Tibial nerve (tissue), 4 donors: ENCODE results near the gene ZNF280B. TPM values are rescaled to one million over a fixed set of nuclear protein-coding genes. Genes with fewer than 3 reads are reported as not detected.
"Not testable (repeated sequence)": the region's sequence is repeated elsewhere in the genome, so short reads cannot be mapped to it uniquely, and the experiment has no call there.

ENCODE experiments used
- DNase-seq, 2 donors: peaks; one replicate each; pipeline ENCODE4 v3.0.0-alpha.2; 2019; ENCODE audit warnings: low spot score in 2 of 2
- H3K27ac ChIP-seq, 4 donors: fragments of 200-600 bp; sonication (generic) in 3 of 4; one replicate each; pipeline ENCODE4 v1.5.1; 2017 to 2019; ENCODE audit warnings: mild to moderate bottlenecking in 1 of 4
- H3K27me3 ChIP-seq, 2 donors: fragments of 200-600 bp; sonication (generic) in 1 of 2; one replicate each; pipeline versions ENCODE4 v1.5.1 to v1.6.0; 2017 to 2019
- H3K36me3 ChIP-seq, 3 donors: fragments of 200-600 bp; sonication (generic); one replicate each; pipeline ENCODE4 v1.5.1; 2018 to 2019
- H3K4me1 ChIP-seq, 4 donors: fragments of 200-600 bp; sonication (generic) in 3 of 4; one replicate each; pipeline ENCODE4 v1.5.1; 2017 to 2019
- H3K4me3 ChIP-seq, 4 donors: fragments of 200-600 bp; sonication (generic) in 3 of 4; one replicate each; pipeline ENCODE4 v1.5.1; 2017 to 2019; ENCODE audit warnings: mild to moderate bottlenecking in 1 of 4, moderate library complexity in 1 of 4
- H3K9me3 ChIP-seq, 4 donors: fragments of 200-600 bp; sonication (generic) in 3 of 4; one replicate each; pipeline ENCODE4 v1.5.1; 2017 to 2019
- CTCF ChIP-seq, 5 experiments: fragments of 200-600 bp in 3 of 5; fragments of 450-650 bp in 2 of 5; sonication (generic) in 3 of 5; IDR thresholded peaks; one replicate each; pipeline ENCODE4 v1.5.1; 2016 to 2019; ENCODE audit warnings: antibody characterized with exemption in 5 of 5, mild to moderate bottlenecking in 3 of 5, moderate library complexity in 2 of 5
- EP300 ChIP-seq, 2 donors: sonication (generic); formaldehyde crosslinking; IDR thresholded peaks; one replicate each; pipeline ENCODE4 v1.6.1; 2017; ENCODE audit warnings: antibody characterized with exemption in 2 of 2, mild to moderate bottlenecking in 1 of 2
- POLR2A ChIP-seq, 2 donors: fragments of 450-650 bp; IDR thresholded peaks; one replicate each; pipeline ENCODE4 v1.6.1; 2017; ENCODE audit warnings: antibody characterized with exemption in 2 of 2, mild to moderate bottlenecking in 2 of 2, moderate library complexity in 2 of 2
- WGBS, 2 donors: methylation state at CpG; one replicate each; pipeline ENCODE4 v1.1.5; 2018; 5-methylcytosine and 5-hydroxymethylcytosine counted together
- total RNA-seq, 4 donors: library from RNA; depleted of rRNA; stranded (reverse); fragments of >200 nt; gene quantifications; one replicate each; pipeline ENCODE4 v1.1.0, GENCODE V29; 2016

The ZNF280B gene
- total RNA-seq, 4 donors from 2014 or later = under 0.01 to 0.44 (median 0.30) TPM; not detected in 1

GRCh38 chr22:22515890-22516289 is 7.3 kb upstream of the ZNF280B start:
- H3K27me3 ChIP-seq = no peaks in the 10 kb centered on the region
- H3K4me1 ChIP-seq = no peaks in the 10 kb centered on the region
- H3K4me3 ChIP-seq = no peak overlapping the region
- no peak overlapping the region for H3K27ac ChIP-seq
- no peaks in the 10 kb centered on the region for H3K36me3 ChIP-seq
- DNase-seq = no peak
- TF ChIP-seq POLR2A (IDR thresholded peaks at IDR 0.05) = no peak
- no peak for TF ChIP-seq EP300 (IDR thresholded peaks at IDR 0.05)
- TF ChIP-seq CTCF (IDR thresholded peaks at IDR 0.05) = no peak
- H3K9me3 ChIP-seq = peaks cover 0 to 1% (median 0%) of the 10 kb centered on the region in 4 donors

- H3K36me3 ChIP-seq, DNase-seq, H3K4me1 ChIP-seq, H3K27me3 ChIP-seq, H3K4me3 ChIP-seq, H3K27ac ChIP-seq: not testable (repeated sequence)
- peaks cover 0 to 16% (median 4%) of the 10 kb centered on the region in 4 donors for H3K9me3 ChIP-seq
- WGBS, 2 donors = 74 to 78% methylated on average over 8 of the region's 8 CpGs
These were observed 5.9 kb upstream of the ZNF280B start for GRCh38 chr22:22514431-22514830.

GRCh38 chr22:22513619-22514018 is 5.1 kb upstream of the ZNF280B start:
- no peaks in the 10 kb centered on the region for H3K36me3 ChIP-seq
- no peak for DNase-seq
- peaks cover 0 to 4% (median 0%) of the 10 kb centered on the region in 4 donors for H3K4me1 ChIP-seq
- TF ChIP-seq CTCF (IDR thresholded peaks at IDR 0.05) = no peak
- no peak for TF ChIP-seq POLR2A (IDR thresholded peaks at IDR 0.05)
- no peak for TF ChIP-seq EP300 (IDR thresholded peaks at IDR 0.05)
- H3K4me3 ChIP-seq = no peak overlapping the region
- H3K9me3 ChIP-seq = peaks cover 0 to 24% (median 4%) of the 10 kb centered on the region in 4 donors
- no peaks in the 10 kb centered on the region for H3K27me3 ChIP-seq
- 94 to 95% methylated on average over 2 of the region's 2 CpGs for WGBS, 2 donors
- H3K27ac ChIP-seq = no peak overlapping the region

GRCh38 chr22:22512951-22513350 is 4.4 kb upstream of the ZNF280B start:
- TF ChIP-seq CTCF (IDR thresholded peaks at IDR 0.05) (no peak), POLR2A (IDR thresholded peaks at IDR 0.05) (no peak), EP300 (IDR thresholded peaks at IDR 0.05) (no peak)
- Histone ChIP-seq H3K27ac (no peak overlapping the region), H3K27me3 (no peaks in the 10 kb centered on the region), H3K36me3 (no peaks in the 10 kb centered on the region), H3K9me3 (peaks cover 0 to 29% (median 4%) of the 10 kb centered on the region in 4 donors), H3K4me1 (peaks cover 0 to 9% (median 0%) of the 10 kb centered on the region in 4 donors), H3K4me3 (no peak overlapping the region)
- DNase-seq = no peak
- WGBS, 2 donors = 66 to 78% methylated on average over 5 of the region's 5 CpGs

- H3K4me3 ChIP-seq, H3K27me3 ChIP-seq, H3K27ac ChIP-seq, H3K4me1 ChIP-seq, H3K36me3 ChIP-seq, DNase-seq: not testable (repeated sequence)
- peaks cover 0 to 29% (median 4%) of the 10 kb centered on the region in 4 donors for H3K9me3 ChIP-seq
- WGBS, 2 donors = 95% methylated on average over 7 of the region's 7 CpGs
These were observed 2.3 kb upstream of the ZNF280B start for GRCh38 chr22:22510833-22511232.

- H3K4me1 ChIP-seq, H3K27ac ChIP-seq, H3K4me3 ChIP-seq, DNase-seq, H3K36me3 ChIP-seq, H3K27me3 ChIP-seq: not testable (repeated sequence)
- 92 to 97% methylated on average over 6 of the region's 6 CpGs for WGBS, 2 donors
- H3K9me3 ChIP-seq = peaks cover 0 to 29% (median 4%) of the 10 kb centered on the region in 4 donors
These were observed 1.4 kb upstream of the ZNF280B start for GRCh38 chr22:22509912-22510311.

- no peak for DNase-seq
- Histone ChIP-seq H3K9me3 (peaks cover 0 to 29% (median 4%) of the 10 kb centered on the region in 4 donors), H3K4me3 (peak overlapping the region in 3 of 4 donors; percentile 20 to 50 (median 46)), H3K36me3 (no peaks in the 10 kb centered on the region), H3K27ac (no peak overlapping the region), H3K4me1 (peaks cover 0 to 9% (median 0%) of the 10 kb centered on the region in 4 donors), H3K27me3 (no peaks in the 10 kb centered on the region)
- no peak for TF ChIP-seq EP300 (IDR thresholded peaks at IDR 0.05)
- TF ChIP-seq CTCF (IDR thresholded peaks at IDR 0.05) = no peak
- 35 to 39% methylated on average over 13 of the region's 13 CpGs for WGBS, 2 donors
These were observed 734 bp downstream of the ZNF280B start for GRCh38 chr22:22507743-22508273.
